Stimulated activated CD4-positive, alpha-beta T cell treated with anti-CD3 and anti-CD28 coated beads, Interleukin-2, amount 100 ng/mL, for 48 hours (primary cell): ENCODE measurements around the gene FNDC1.
"Not testable (repeated sequence)": the region's sequence is repeated elsewhere in the genome, so short reads cannot be mapped to it uniquely, and the experiment has no call there.

ENCODE experiments used
- DNase-seq, 2 donors: peaks; one replicate each; pipeline ENCODE4 v3.0.0-alpha.2; 2020

FNDC1 gene

GRCh38 chr6:159261995-159262394 lies 92.8 kb downstream of the FNDC1 start:
- no peak for DNase-seq

DNA sequence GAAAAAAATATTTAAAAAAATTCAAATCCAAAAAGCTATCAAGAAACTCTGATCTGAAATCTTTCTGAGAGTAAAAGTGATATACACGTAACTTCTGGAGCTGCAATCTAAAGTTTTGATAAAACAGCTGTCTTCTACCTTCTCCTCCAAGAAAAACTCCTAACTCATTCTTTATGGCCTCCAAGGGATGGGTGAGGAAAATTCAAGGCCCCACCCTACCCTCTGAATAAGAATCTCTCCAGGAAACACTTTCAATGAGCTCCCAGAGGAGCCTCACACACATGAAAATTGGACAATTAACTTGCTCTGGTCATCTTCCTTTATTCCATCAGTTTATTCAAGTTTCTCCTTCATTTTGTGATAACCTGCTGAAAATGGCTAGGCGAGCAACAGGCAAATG lies 93.4 kb downstream of the FNDC1 start:
- DNase-seq, result no peak

DNA sequence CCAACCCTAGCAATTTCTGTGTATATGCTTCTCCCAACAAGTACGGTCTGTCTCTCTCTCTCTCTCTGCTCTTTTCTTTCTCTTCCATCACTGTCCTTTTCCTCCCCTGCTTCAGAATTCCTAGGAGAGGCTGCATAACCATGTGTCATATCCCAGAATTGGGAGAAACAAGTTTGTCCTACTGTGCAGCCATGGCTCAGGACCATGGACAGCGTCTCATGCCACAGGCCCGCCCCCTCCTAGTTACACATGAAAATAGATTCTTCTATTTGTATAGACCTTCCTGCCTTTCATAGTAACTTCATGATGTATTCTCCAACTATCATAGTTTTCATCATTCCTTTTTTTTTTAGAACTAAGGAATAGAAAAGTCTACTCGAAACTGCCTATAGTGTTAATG lies 98.0 kb downstream of the FNDC1 start:
- DNase-seq, result peak in 1 of 2 donors; percentile 8

- DNase-seq, result no peak
Observed at GRCh38 chr6:159268511-159268910, 99.3 kb downstream of the FNDC1 start.

- no peak for DNase-seq
Observed at GRCh38 chr6:159271257-159271656, 102.1 kb downstream of the FNDC1 start.

DNA sequence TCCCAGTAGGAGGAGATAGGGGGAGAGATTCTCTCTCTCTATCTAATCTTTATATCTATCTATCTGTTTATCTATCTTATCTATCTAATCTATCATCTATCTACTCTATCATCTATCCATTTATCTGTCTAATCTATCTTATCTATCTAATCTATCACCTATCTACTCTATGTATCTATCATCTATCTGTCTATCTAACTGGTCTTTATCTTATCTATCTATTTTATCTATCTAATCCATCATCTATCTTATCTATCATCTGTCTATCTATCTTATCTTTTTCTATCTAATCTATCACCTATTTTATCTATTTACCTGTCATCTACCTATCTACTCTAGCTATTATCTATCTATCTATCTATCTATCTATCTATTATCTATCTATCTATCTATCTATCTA lies 109.4 kb downstream of the FNDC1 start:
- no peak for DNase-seq

GRCh38 chr6:159279790-159280277 lies 110.6 kb downstream of the FNDC1 start:
- DNase-seq, result no peak

DNA sequence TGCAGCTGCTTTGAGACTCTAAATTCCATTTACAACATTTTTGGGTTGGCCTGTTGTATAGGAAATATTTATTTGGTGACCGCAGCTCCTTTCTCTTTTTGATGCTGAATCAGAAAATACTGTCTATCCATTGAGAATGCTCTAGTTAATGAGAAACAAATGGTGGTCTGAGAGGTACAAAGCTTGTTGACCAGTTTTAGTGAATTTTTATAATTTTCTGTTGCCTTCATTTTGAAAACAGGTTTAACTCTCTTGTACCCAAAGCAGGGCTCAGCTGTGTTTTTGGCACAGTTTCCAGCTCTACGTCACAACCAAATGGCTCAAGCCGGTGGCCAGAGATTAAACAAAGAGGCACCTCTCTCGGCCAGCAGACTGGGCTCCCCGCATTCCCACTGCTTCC lies 113.2 kb downstream of the FNDC1 start:
- DNase-seq, result no peak

GRCh38 chr6:159284661-159285060 lies 115.5 kb downstream of the FNDC1 start:
- DNase-seq, result not testable (repeated sequence)

- no peak for DNase-seq
Observed at GRCh38 chr6:159298840-159299239, 129.6 kb downstream of the FNDC1 start.

- no peak for DNase-seq
Observed at GRCh38 chr6:159299566-159299965, 130.4 kb downstream of the FNDC1 start.

DNA sequence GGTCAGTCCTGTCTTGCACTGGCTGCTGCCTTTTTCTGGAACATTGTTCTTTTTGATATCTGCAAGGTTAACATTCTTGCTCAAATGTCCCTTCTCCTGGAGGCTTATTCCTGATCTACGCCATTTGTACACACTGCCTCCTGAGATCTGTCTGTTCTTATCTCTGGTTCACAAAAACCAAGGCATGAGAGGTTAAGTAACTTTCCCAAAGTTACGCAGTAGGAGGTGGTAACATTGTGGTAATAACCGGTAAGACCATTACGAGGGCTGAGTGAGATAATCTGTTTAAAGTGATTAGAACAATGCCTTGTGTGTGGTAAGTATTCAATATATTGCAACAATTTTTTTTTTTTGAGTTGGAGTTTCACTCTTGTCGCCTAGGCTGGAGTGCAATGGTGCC lies 132.1 kb downstream of the FNDC1 start:
- DNase-seq, result no peak

DNA sequence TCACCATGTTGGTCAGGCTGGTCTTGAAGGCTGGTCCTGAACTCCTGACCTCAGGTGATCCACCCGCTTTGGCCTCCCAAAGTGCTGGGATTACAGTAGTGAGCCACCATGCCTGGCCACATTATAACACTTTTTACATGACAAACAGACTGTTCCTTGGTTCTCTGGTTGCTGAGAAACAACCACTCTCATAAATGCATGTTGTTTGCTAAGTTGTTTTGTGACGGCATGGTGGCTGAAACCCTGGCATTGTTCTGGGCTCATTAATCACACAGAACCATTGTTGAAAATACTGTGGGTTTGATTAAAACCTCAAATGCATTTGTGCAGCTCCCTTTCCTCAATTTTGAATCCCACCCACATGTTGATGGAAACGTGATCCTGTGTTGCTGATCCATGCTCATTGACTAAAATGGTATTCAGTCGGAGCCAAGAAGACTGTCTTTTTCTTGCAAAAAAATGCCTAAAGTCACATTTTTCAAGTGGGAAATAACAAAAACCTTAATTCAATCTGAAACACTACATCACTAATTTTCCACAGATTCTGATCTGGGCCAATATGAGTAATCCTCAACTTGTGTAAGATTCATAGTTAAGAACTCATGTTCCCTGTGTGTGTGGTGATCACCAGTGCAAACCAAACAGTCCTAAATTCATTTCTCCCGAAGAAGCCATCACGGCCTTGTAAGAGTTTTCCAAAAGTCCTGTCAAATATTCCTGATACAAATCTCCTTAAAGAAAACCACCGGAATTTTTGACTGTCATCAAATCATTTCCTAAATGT lies 132.8 kb downstream of the FNDC1 start:
- no peak for DNase-seq

- no peak for DNase-seq
Observed at GRCh38 chr6:159302594-159302992, 133.4 kb downstream of the FNDC1 start.

DNA sequence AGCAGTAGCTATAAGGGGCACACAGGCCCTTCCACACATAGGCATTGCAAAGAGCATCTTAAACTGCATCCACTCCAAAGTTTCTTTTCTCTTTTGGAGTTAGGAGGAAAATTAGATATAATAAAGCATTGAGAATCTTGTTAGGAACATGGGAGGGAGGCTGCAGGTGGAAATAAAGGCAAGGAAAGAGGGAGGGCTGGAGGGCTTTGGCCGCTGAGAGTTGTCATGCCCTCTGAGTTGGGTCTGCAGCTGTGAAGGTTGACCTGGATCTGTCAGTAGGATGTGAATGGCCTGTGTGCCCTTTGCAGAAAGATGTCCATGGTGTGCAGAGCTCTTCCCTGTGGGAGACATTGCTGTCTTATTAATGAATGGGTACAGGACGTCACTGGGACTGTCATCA lies 134.0 kb downstream of the FNDC1 start:
- no peak for DNase-seq

- no peak for DNase-seq
Observed at GRCh38 chr6:159303784-159304183, 134.6 kb downstream of the FNDC1 start.

GRCh38 chr6:159304641-159305040 lies 135.4 kb downstream of the FNDC1 start:
- DNase-seq, result no peak

DNA sequence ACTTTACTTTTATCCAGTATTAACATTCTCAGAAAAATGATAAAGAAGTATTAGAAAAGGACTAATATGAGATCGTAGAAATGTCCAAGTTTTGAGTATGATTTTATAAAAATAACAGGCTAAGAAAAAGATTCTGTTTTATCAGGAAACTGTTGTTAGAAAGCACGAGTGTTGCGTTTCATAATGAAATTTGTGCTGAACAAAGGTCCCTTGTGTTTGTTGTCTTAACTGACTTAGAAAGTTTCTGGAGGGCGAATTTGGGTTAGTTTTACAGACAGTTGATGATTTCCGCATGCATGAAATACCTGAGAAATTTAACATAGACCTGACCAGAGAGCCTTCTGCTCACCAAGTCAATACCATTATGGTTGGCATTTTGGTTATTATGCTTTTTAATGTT lies 136.0 kb downstream of the FNDC1 start:
- DNase-seq, result no peak

DNA sequence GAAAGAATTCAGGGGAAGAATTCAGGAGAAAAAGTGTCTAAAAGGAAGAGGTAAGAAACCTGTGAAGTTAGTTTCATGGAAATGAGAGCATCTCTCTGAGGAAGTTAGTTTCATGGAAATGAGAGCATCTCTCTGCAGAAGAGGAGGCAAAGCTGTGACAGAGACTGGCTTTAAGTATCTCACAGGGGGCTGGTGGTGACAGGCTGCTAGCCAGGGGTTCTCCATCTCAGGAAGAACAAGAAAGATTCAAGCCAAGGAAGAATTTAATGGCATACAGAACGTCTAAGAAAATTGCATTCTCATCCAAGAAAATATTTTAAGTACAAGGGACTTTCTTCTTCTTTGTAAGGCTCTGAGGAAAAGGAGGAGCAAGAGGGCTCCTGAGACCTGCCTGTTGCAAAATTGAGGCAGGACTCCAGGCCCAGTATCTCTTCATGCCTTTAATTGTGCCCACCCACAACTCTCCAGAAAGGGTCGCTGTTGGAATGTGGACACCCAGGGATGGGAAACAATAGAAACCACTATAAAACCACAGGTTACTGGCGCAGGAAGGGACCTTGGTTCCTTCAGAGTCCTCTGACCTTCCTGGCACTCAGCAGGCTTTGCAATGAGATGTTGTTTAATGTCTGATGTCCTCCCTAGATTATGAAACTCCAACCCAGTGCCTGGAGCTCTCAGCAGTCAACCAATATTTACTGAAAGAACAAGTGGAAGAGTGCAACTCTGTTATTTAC lies 136.8 kb downstream of the FNDC1 start:
- no peak for DNase-seq

GRCh38 chr6:159307246-159307790 lies 138.1 kb downstream of the FNDC1 start:
- DNase-seq, result no peak

- no peak for DNase-seq
Observed at GRCh38 chr6:159308198-159308597, 139.0 kb downstream of the FNDC1 start.

- DNase-seq, result no peak
Observed at GRCh38 chr6:159309723-159310122, 140.5 kb downstream of the FNDC1 start.

GRCh38 chr6:159311618-159312017 lies 142.4 kb downstream of the FNDC1 start:
- DNase-seq, result no peak

DNA sequence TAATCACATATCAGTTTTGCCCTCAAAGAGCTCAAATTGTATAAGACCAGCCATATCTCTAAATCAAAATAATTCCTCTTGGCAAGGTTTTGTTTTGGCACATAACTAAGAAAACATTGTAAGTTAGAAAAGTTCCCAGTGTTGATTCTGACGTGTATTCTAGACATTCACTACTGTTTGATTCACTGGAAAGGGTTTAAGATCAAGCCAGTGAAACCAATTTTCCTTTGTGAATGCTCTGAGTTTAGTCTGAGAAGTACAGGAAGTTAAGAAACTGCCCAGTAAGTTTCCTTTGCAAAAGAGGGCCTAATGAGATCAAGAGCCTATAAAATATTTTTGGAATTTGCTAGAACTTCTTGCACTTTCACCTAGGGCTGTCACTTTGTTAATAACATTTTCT lies 143.0 kb downstream of the FNDC1 start:
- no peak for DNase-seq
